ENCODE results near the gene MAP4K2. TPM values are rescaled to one million over a fixed set of nuclear protein-coding genes. Genes with fewer than 3 reads are reported as not detected.

MAP4K2 gene
- total and polyA plus RNA-seq, 2 experiments from 2014 or later, result 9.9 to 42.6 TPM

DNA sequence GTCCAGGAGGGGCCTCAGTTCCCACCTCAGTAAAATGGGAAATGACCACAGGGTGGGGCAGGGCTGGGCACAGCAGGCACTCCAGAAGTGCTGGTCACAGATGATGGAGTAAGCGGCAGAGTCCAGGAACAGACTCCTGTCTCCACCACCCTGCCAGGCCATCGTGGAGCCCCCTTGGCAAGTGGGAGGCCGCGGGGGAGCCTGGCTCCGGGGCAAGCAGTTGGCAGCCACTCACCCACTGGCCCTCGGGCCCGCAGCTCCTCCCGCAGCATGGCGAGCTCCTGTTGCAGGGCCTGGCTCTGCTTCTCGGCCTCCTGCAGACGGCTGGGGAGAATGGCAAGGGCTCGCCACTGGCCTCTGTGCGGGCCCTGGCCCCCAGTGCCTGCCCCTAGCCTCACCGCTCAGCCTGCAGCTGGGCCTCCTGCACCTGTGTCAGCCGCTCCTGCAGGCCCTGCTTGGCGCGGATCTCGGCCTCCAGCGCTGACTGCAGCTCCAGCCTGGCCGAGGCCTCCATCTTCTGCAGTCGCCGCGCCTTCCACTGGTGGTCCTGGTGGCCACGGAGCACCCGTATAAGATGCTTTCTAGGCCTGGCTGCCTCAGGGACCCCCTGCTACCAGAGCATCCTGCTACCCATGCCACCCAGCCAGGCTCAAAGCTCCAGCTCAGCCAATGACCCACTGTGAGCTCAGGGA lies 31.2 kb upstream of the MAP4K2 start:
- H3K27me3 ChIP-seq (ENCODE audit: insufficient read depth), result no peaks in the 10 kb centered on the region
- no peaks in the 10 kb centered on the region for H3K36me3 ChIP-seq (ENCODE audit: insufficient read depth)
- H3K79me2 ChIP-seq (replicated peaks; ENCODE audit: insufficient read depth), result no peaks in the 10 kb centered on the region
- H3K9me2 ChIP-seq (ENCODE audit: insufficient read depth), result no peaks in the 10 kb centered on the region
- no peaks in the 10 kb centered on the region for H4K20me1 ChIP-seq (replicated peaks; ENCODE audit: insufficient read depth)
- H3F3A ChIP-seq (replicated peaks; ENCODE audit: low read depth), result no peaks in the 10 kb centered on the region
- TF ChIP-seq ZNF114 (CRISPR knock-in tag; IDR thresholded peaks at IDR 0.05) (no peak), CREB1 (CRISPR knock-in tag; IDR thresholded peaks at IDR 0.05; ENCODE audit: low read depth) (no peak), EZH2 (IDR thresholded peaks at IDR 0.05; ENCODE audit: low read depth, unreplicated experiment) (no peak), JUNB (IDR thresholded peaks at IDR 0.05; ENCODE audit: unreplicated experiment) (no peak)
- TF ChIP-seq, protein P1, sequence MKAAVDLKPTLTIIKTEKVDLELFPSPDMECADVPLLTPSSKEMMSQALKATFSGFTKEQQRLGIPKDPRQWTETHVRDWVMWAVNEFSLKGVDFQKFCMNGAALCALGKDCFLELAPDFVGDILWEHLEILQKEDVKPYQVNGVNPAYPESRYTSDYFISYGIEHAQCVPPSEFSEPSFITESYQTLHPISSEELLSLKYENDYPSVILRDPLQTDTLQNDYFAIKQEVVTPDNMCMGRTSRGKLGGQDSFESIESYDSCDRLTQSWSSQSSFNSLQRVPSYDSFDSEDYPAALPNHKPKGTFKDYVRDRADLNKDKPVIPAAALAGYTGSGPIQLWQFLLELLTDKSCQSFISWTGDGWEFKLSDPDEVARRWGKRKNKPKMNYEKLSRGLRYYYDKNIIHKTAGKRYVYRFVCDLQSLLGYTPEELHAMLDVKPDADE (IDR thresholded peaks at IDR 0.05), result no peak
- TF ChIP-seq, protein P2, sequence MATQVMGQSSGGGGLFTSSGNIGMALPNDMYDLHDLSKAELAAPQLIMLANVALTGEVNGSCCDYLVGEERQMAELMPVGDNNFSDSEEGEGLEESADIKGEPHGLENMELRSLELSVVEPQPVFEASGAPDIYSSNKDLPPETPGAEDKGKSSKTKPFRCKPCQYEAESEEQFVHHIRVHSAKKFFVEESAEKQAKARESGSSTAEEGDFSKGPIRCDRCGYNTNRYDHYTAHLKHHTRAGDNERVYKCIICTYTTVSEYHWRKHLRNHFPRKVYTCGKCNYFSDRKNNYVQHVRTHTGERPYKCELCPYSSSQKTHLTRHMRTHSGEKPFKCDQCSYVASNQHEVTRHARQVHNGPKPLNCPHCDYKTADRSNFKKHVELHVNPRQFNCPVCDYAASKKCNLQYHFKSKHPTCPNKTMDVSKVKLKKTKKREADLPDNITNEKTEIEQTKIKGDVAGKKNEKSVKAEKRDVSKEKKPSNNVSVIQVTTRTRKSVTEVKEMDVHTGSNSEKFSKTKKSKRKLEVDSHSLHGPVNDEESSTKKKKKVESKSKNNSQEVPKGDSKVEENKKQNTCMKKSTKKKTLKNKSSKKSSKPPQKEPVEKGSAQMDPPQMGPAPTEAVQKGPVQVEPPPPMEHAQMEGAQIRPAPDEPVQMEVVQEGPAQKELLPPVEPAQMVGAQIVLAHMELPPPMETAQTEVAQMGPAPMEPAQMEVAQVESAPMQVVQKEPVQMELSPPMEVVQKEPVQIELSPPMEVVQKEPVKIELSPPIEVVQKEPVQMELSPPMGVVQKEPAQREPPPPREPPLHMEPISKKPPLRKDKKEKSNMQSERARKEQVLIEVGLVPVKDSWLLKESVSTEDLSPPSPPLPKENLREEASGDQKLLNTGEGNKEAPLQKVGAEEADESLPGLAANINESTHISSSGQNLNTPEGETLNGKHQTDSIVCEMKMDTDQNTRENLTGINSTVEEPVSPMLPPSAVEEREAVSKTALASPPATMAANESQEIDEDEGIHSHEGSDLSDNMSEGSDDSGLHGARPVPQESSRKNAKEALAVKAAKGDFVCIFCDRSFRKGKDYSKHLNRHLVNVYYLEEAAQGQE (IDR thresholded peaks at IDR 0.05; ENCODE audit: unreplicated experiment), result no peak
- TF ChIP-seq, protein P3, sequence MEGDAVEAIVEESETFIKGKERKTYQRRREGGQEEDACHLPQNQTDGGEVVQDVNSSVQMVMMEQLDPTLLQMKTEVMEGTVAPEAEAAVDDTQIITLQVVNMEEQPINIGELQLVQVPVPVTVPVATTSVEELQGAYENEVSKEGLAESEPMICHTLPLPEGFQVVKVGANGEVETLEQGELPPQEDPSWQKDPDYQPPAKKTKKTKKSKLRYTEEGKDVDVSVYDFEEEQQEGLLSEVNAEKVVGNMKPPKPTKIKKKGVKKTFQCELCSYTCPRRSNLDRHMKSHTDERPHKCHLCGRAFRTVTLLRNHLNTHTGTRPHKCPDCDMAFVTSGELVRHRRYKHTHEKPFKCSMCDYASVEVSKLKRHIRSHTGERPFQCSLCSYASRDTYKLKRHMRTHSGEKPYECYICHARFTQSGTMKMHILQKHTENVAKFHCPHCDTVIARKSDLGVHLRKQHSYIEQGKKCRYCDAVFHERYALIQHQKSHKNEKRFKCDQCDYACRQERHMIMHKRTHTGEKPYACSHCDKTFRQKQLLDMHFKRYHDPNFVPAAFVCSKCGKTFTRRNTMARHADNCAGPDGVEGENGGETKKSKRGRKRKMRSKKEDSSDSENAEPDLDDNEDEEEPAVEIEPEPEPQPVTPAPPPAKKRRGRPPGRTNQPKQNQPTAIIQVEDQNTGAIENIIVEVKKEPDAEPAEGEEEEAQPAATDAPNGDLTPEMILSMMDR (conservative IDR thresholded peaks at IDR 0.05; ENCODE audit: low read depth in 2 of 2), result no peak
- TF ChIP-seq, protein P4, sequence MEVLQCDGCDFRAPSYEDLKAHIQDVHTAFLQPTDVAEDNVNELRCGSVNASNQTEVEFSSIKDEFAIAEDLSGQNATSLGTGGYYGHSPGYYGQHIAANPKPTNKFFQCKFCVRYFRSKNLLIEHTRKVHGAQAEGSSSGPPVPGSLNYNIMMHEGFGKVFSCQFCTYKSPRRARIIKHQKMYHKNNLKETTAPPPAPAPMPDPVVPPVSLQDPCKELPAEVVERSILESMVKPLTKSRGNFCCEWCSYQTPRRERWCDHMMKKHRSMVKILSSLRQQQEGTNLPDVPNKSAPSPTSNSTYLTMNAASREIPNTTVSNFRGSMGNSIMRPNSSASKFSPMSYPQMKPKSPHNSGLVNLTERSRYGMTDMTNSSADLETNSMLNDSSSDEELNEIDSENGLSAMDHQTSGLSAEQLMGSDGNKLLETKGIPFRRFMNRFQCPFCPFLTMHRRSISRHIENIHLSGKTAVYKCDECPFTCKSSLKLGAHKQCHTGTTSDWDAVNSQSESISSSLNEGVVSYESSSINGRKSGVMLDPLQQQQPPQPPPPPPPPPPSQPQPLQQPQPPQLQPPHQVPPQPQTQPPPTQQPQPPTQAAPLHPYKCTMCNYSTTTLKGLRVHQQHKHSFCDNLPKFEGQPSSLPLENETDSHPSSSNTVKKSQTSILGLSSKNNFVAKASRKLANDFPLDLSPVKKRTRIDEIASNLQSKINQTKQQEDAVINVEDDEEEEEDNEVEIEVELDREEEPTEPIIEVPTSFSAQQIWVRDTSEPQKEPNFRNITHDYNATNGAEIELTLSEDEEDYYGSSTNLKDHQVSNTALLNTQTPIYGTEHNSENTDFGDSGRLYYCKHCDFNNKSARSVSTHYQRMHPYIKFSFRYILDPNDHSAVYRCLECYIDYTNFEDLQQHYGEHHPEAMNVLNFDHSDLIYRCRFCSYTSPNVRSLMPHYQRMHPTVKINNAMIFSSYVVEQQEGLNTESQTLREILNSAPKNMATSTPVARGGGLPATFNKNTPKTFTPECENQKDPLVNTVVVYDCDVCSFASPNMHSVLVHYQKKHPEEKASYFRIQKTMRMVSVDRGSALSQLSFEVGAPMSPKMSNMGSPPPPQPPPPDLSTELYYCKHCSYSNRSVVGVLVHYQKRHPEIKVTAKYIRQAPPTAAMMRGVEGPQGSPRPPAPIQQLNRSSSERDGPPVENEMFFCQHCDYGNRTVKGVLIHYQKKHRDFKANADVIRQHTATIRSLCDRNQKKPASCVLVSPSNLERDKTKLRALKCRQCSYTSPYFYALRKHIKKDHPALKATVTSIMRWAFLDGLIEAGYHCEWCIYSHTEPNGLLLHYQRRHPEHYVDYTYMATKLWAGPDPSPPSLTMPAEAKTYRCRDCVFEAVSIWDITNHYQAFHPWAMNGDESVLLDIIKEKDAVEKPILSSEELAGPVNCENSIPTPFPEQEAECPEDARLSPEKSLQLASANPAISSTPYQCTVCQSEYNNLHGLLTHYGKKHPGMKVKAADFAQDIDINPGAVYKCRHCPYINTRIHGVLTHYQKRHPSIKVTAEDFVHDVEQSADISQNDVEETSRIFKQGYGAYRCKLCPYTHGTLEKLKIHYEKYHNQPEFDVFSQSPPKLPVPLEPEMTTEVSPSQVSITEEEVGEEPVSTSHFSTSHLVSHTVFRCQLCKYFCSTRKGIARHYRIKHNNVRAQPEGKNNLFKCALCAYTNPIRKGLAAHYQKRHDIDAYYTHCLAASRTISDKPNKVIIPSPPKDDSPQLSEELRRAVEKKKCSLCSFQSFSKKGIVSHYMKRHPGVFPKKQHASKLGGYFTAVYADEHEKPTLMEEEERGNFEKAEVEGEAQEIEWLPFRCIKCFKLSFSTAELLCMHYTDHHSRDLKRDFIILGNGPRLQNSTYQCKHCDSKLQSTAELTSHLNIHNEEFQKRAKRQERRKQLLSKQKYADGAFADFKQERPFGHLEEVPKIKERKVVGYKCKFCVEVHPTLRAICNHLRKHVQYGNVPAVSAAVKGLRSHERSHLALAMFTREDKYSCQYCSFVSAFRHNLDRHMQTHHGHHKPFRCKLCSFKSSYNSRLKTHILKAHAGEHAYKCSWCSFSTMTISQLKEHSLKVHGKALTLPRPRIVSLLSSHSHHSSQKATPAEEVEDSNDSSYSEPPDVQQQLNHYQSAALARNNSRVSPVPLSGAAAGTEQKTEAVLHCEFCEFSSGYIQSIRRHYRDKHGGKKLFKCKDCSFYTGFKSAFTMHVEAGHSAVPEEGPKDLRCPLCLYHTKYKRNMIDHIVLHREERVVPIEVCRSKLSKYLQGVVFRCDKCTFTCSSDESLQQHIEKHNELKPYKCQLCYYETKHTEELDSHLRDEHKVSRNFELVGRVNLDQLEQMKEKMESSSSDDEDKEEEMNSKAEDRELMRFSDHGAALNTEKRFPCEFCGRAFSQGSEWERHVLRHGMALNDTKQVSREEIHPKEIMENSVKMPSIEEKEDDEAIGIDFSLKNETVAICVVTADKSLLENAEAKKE (CRISPR knock-in tag; IDR thresholded peaks at IDR 0.05), result no peak
- no peak overlapping the region for H3K4me3 Mint-ChIP-seq
- ATAC-seq (peak; percentile 27; the same call in 1 of the 3 replicates), DNase-seq (ENCODE audit: low spot score) (no peak)
- H3K36me3 Mint-ChIP-seq (ENCODE audit: low read depth), result peaks cover 4% of the 10 kb centered on the region; the same call in 2 of the 3 replicates
- no peaks in the 10 kb centered on the region for H3K4me1 ChIP-seq (ENCODE audit: insufficient read depth)
- peaks cover 2% of the 10 kb centered on the region for H3K27me3 Mint-ChIP-seq (ENCODE audit: insufficient read depth, low read depth, poor library complexity)
- H3K4me2 ChIP-seq, result no peak overlapping the region
- H3K4me3 ChIP-seq, result no peak overlapping the region
- H3K9me3 Mint-ChIP-seq, result no peaks in the 10 kb centered on the region
- H3K4me1 Mint-ChIP-seq, result no peaks in the 10 kb centered on the region
- no peak overlapping the region for H3K27ac ChIP-seq (ENCODE audit: low read depth)
- no peak overlapping the region for H3K27ac Mint-ChIP-seq
- H2AFZ ChIP-seq, result no peak overlapping the region
